Stomach smooth muscle (tissue), 2 donors: ENCODE data around the gene FST.

Experiments
- H3K27ac ChIP-seq: one replicate; pipeline ENCODE4 v1.7.0; 2013; ENCODE audit warnings: mild to moderate bottlenecking, low read length, inconsistent platforms
- H3K27me3 ChIP-seq, 2 donors: one replicate each; pipeline ENCODE4 v1.7.0; 2013; ENCODE audit warnings: low read length in 2 of 2; ENCODE audit not compliant: insufficient read depth in 2 of 2, control insufficient read depth in 1 of 2
- H3K36me3 ChIP-seq, 2 donors: one replicate each; pipeline ENCODE4 v1.7.0; 2013; ENCODE audit warnings: low read length in 2 of 2; ENCODE audit not compliant: control insufficient read depth in 2 of 2, insufficient read depth in 2 of 2
- H3K4me1 ChIP-seq: one replicate; pipeline ENCODE4 v1.7.0; 2013; ENCODE audit warnings: low read length; ENCODE audit not compliant: control insufficient read depth, insufficient read depth
- H3K4me3 ChIP-seq, 2 donors: one replicate each; pipeline ENCODE4 v1.7.0; 2013; ENCODE audit warnings: low read length in 2 of 2
- H3K9ac ChIP-seq, 2 donors: one replicate each; pipeline ENCODE4 v1.7.0; 2013; ENCODE audit warnings: low read length in 2 of 2, mild to moderate bottlenecking in 1 of 2
- H3K9me3 ChIP-seq, 2 donors: one replicate each; pipeline ENCODE4 v1.7.0; 2013; ENCODE audit warnings: low read length in 2 of 2; ENCODE audit not compliant: control insufficient read depth in 2 of 2
- donor health status: healthy.
- donor health status: Pancreatic carcinoma.

Gene FST

GRCh38 chr5:53480416-53481158 is at the start of gene FST:
TSS of gene FST (plus strand) at chr5:53480629. CDS start at chr5:53480792, 163 bp downstream.
- H3K36me3 ChIP-seq: no peaks in the 10 kb centered on the region
- no peaks in the 10 kb centered on the region for H3K27me3 ChIP-seq
- H3K27ac ChIP-seq: no peak within 1 kb of the TSS
- peak within 1 kb of the TSS; percentile 38 to 68 for H3K9ac ChIP-seq
- peak within 1 kb of the TSS; percentile 83 to 88 for H3K4me3 ChIP-seq
- H3K9me3 ChIP-seq: no peaks in the 10 kb centered on the region
- H3K4me1 ChIP-seq: peaks cover 19% of the 10 kb centered on the region

- Histone ChIP-seq H3K9ac (no peak overlapping the region), H3K36me3 (no peaks in the 10 kb centered on the region), H3K4me3 (no peak overlapping the region), H3K27ac (no peak overlapping the region), H3K4me1 (no peaks in the 10 kb centered on the region), H3K9me3 (no peaks in the 10 kb centered on the region), H3K27me3 (no peaks in the 10 kb centered on the region)
Observed at GRCh38 chr5:53431665-53432064, 48.8 kb upstream of the FST start.

GRCh38 chr5:53433026-53433425 is 47.4 kb upstream of the FST start:
- no peaks in the 10 kb centered on the region for H3K4me1 ChIP-seq
- no peak overlapping the region for H3K9ac ChIP-seq
- no peak overlapping the region for H3K4me3 ChIP-seq
- H3K27ac ChIP-seq: no peak overlapping the region
- no peaks in the 10 kb centered on the region for H3K9me3 ChIP-seq
- H3K36me3 ChIP-seq: no peaks in the 10 kb centered on the region
- H3K27me3 ChIP-seq: no peaks in the 10 kb centered on the region

GRCh38 chr5:53434541-53434940 is 45.9 kb upstream of the FST start:
- Histone ChIP-seq H3K9me3 (no peaks in the 10 kb centered on the region), H3K4me1 (no peaks in the 10 kb centered on the region), H3K27ac (no peak overlapping the region), H3K36me3 (no peaks in the 10 kb centered on the region), H3K27me3 (no peaks in the 10 kb centered on the region), H3K9ac (no peak overlapping the region), H3K4me3 (no peak overlapping the region)

GRCh38 chr5:53436480-53437191 is 43.8 kb upstream of the FST start:
- H3K4me3 ChIP-seq: no peak overlapping the region
- H3K36me3 ChIP-seq: no peaks in the 10 kb centered on the region
- no peak overlapping the region for H3K27ac ChIP-seq
- no peaks in the 10 kb centered on the region for H3K27me3 ChIP-seq
- H3K9ac ChIP-seq: no peak overlapping the region
- no peaks in the 10 kb centered on the region for H3K4me1 ChIP-seq
- H3K9me3 ChIP-seq: no peaks in the 10 kb centered on the region

GRCh38 chr5:53438079-53438478 is 42.4 kb upstream of the FST start:
- Histone ChIP-seq H3K4me3 (no peak overlapping the region), H3K36me3 (no peaks in the 10 kb centered on the region), H3K9ac (no peak overlapping the region), H3K4me1 (no peaks in the 10 kb centered on the region), H3K27ac (no peak overlapping the region), H3K27me3 (no peaks in the 10 kb centered on the region), H3K9me3 (no peaks in the 10 kb centered on the region)

GRCh38 chr5:53438486-53439472 is 41.6 kb upstream of the FST start:
- H3K9me3 ChIP-seq: no peaks in the 10 kb centered on the region
- H3K4me1 ChIP-seq: no peaks in the 10 kb centered on the region
- H3K36me3 ChIP-seq: no peaks in the 10 kb centered on the region
- H3K27ac ChIP-seq: no peak overlapping the region
- H3K27me3 ChIP-seq: no peaks in the 10 kb centered on the region
- H3K9ac ChIP-seq: no peak overlapping the region
- no peak overlapping the region for H3K4me3 ChIP-seq

- Histone ChIP-seq H3K36me3 (no peaks in the 10 kb centered on the region), H3K27me3 (no peaks in the 10 kb centered on the region), H3K4me3 (no peak overlapping the region), H3K27ac (no peak overlapping the region), H3K9me3 (no peaks in the 10 kb centered on the region), H3K4me1 (no peaks in the 10 kb centered on the region), H3K9ac (no peak overlapping the region)
Observed at GRCh38 chr5:53442961-53443360, 37.5 kb upstream of the FST start.

- no peak overlapping the region for H3K27ac ChIP-seq
- no peaks in the 10 kb centered on the region for H3K4me1 ChIP-seq
- H3K36me3 ChIP-seq: no peaks in the 10 kb centered on the region
- no peak overlapping the region for H3K4me3 ChIP-seq
- no peaks in the 10 kb centered on the region for H3K27me3 ChIP-seq
- H3K9me3 ChIP-seq: no peaks in the 10 kb centered on the region
- no peak overlapping the region for H3K9ac ChIP-seq
Observed at GRCh38 chr5:53445569-53445968, 34.9 kb upstream of the FST start.

GRCh38 chr5:53446908-53447307 is 33.5 kb upstream of the FST start:
- H3K9me3 ChIP-seq: no peaks in the 10 kb centered on the region
- no peak overlapping the region for H3K4me3 ChIP-seq
- no peaks in the 10 kb centered on the region for H3K4me1 ChIP-seq
- H3K9ac ChIP-seq: no peak overlapping the region
- H3K27ac ChIP-seq: no peak overlapping the region
- no peaks in the 10 kb centered on the region for H3K27me3 ChIP-seq
- no peaks in the 10 kb centered on the region for H3K36me3 ChIP-seq
